Neural crest cell (in vitro differentiated cells): Measurements from ENCODE around the gene GLDN. TPM values are rescaled to one million over a fixed set of nuclear protein-coding genes. Genes with fewer than 3 reads are reported as not detected.

Source experiments
- DNase-seq: peaks from one replicate; pipeline ENCODE4 v3.0.0; 2021; ENCODE audit warnings: low read depth, mixed read lengths, low spot score
- H3K27ac Mint-ChIP-seq: one replicate; pipeline ENCODE4 v1.8.0; 2021; ENCODE audit warnings: mild to moderate bottlenecking, mixed read lengths; ENCODE audit not compliant: unreplicated experiment
- H3K27me3 Mint-ChIP-seq: 2 replicates; pipeline ENCODE4 v1.8.0; 2021; ENCODE audit warnings: low read depth, mild to moderate bottlenecking, mixed read lengths
- H3K36me3 Mint-ChIP-seq: 2 replicates; pipeline ENCODE4 v1.8.0; 2021; ENCODE audit warnings: low read depth, mild to moderate bottlenecking, mixed read lengths
- H3K4me1 Mint-ChIP-seq: 2 replicates; pipeline ENCODE4 v1.8.0; 2021; ENCODE audit warnings: mixed read lengths
- H3K4me3 Mint-ChIP-seq: one replicate; pipeline ENCODE4 v1.8.0; 2021; ENCODE audit warnings: mild to moderate bottlenecking, mixed read lengths
- H3K9me3 Mint-ChIP-seq: 2 replicates; pipeline ENCODE4 v1.8.0; 2021; ENCODE audit warnings: mixed read lengths
- CTCF ChIP-seq: fragments of 200-600 bp; sonication (generic); conservative IDR thresholded peaks from 2 replicates; pipeline ENCODE4 v1.5.0; 2021; ENCODE audit warnings: antibody characterized with exemption, mild to moderate bottlenecking
- total RNA-seq: library from RNA; stranded (reverse); gene quantifications from 2 replicates; pipeline ENCODE4 v1.2.1, GENCODE V29; 2021

Gene GLDN
- total RNA-seq, 1 donor from 2014 or later = 2.4 TPM

GRCh38 chr15:51387699-51388041, 46.2 kb downstream of the GLDN start:
- DNase-seq = no peak
- peaks cover 16% of the 10 kb centered on the region for H3K4me1 Mint-ChIP-seq
- no peaks in the 10 kb centered on the region for H3K36me3 Mint-ChIP-seq
- H3K27ac Mint-ChIP-seq = no peak overlapping the region
- no peaks in the 10 kb centered on the region for H3K9me3 Mint-ChIP-seq
- no peaks in the 10 kb centered on the region for H3K27me3 Mint-ChIP-seq
- no peak for TF ChIP-seq CTCF
- H3K4me3 Mint-ChIP-seq = no peak overlapping the region

GRCh38 chr15:51388726-51389125, 47.3 kb downstream of the GLDN start:
- no peak for DNase-seq
- Mint-ChIP-seq H3K4me1 (peaks cover 12% of the 10 kb centered on the region), H3K27me3 (no peaks in the 10 kb centered on the region), H3K9me3 (no peaks in the 10 kb centered on the region), H3K27ac (no peak overlapping the region), H3K4me3 (no peak overlapping the region), H3K36me3 (no peaks in the 10 kb centered on the region)
- TF ChIP-seq CTCF = no peak

DNA sequence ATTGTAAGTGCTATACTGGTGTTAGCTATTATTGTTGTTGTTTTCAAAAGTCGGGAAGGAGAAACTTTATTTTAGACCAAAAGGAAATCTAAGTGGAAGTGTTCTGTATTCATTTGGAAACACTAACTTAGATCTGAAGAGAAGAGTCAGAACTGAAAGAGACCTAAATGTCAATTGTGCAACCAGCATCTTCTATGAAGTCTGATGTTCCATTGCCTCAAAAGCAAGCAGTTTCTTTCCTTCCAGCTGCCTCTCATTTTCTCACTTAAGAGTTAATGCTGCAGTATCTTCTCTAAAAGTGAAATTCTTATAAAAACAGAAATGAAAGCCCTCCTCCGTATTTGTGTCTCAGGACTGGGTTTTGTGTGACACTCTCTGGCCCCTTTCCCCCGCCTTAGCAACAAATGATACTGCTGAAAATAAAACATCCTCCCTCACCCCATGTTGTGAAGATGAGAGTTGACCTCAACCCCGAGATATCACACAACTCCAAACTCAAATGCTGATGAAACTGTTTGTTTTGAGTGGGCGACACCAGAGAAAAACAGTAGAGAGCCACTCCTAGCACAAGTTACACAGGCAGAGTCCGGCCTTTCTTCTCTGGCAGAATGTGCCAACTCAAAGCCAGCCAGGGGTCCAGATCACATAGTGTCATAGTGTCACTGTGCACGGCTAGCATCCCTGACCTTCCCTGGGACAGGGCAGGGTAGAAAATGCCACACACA, 48.9 kb downstream of the GLDN start:
- Mint-ChIP-seq H3K27ac (peak overlapping the region; percentile 82), H3K9me3 (no peaks in the 10 kb centered on the region), H3K36me3 (no peaks in the 10 kb centered on the region), H3K27me3 (no peaks in the 10 kb centered on the region), H3K4me3 (no peak overlapping the region), H3K4me1 (peaks cover 12% of the 10 kb centered on the region)
- TF ChIP-seq CTCF = no peak
- no peak for DNase-seq

- no peak for TF ChIP-seq CTCF
- H3K9me3 Mint-ChIP-seq = no peaks in the 10 kb centered on the region
- H3K4me3 Mint-ChIP-seq = no peak overlapping the region
- H3K27me3 Mint-ChIP-seq = no peaks in the 10 kb centered on the region
- no peaks in the 10 kb centered on the region for H3K36me3 Mint-ChIP-seq
- peak overlapping the region; percentile 82 for H3K27ac Mint-ChIP-seq
- peaks cover 12% of the 10 kb centered on the region for H3K4me1 Mint-ChIP-seq
- DNase-seq = no peak
Measured at GRCh38 chr15:51390966-51391422, 49.5 kb downstream of the GLDN start.

- Mint-ChIP-seq H3K27me3 (no peaks in the 10 kb centered on the region), H3K36me3 (no peaks in the 10 kb centered on the region), H3K4me3 (no peak overlapping the region), H3K4me1 (peaks cover 9% of the 10 kb centered on the region), H3K9me3 (no peaks in the 10 kb centered on the region), H3K27ac (peak overlapping the region; percentile 43)
- TF ChIP-seq CTCF = no peak
- no peak for DNase-seq
Measured at GRCh38 chr15:51396921-51397320, 55.5 kb downstream of the GLDN start.
